ENCODE results near the gene BPNT1.
"Not testable (repeated sequence)": the region's sequence is repeated elsewhere in the genome, so short reads cannot be mapped to it uniquely, and the experiment has no call there.

BPNT1 gene

DNA sequence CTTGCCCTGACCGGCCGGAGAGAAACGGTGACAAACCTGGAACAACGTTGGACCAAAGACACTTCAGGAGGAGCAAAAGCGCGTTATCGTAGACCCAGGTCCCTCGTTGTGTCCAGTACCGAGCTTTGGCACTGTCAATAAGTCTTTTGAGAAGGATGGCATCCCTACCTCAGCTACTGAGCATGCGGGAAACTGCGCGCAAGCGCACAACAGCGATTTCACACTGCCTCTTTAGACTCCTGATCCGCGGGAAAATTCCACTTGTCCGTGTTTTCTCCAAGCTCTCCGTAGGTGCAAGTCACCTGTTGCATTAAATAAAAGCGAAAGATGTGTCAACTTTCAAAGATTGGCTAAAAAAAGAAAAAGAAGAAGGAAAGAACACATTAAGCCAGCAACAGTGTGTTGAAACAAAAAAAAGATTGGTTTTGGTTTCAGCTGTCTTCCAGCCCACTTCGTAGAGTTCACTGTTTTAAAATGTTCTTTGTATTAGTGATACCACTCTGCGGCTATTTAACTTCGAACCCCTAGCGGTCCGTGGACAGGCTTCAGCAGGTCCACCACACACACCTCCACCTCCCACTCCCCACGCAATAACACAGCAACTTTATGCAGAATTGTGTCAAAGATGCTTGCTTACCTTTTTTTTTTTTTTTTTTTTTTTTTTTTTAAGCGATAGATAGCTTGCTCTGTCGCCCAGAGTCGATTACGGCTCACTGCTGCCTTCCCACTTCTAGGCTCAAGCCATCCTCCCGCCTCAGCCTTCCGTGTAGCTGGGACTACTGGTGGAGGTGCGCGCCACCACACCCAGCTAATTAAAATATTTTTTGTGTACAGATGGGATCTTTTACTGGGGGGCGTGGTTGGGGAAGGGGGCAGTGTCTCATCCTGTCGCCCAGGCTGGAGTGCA lies at the start of gene BPNT1:
Gene BPNT1 (minus strand): TSS at position 139 of the 907 bp plus-strand sequence. CDS start 9,942 bp downstream, outside the sequence.
- peak; percentile 80 to 83 for ATAC-seq (replicated peaks)
- H3K36me3 Mint-ChIP-seq: no peaks in the 10 kb centered on the region
- peak; percentile 97 for DNase-seq
- peak within 1 kb of the TSS; percentile 96 for H3K27ac Mint-ChIP-seq
- H3K4me3 Mint-ChIP-seq: peak within 1 kb of the TSS; percentile 98
- H3K9me3 Mint-ChIP-seq: no peaks in the 10 kb centered on the region
- peaks cover 2 to 10% of the 10 kb centered on the region in 2 donors for H3K4me1 Mint-ChIP-seq
- H3K27me3 Mint-ChIP-seq: no peaks in the 10 kb centered on the region

DNA sequence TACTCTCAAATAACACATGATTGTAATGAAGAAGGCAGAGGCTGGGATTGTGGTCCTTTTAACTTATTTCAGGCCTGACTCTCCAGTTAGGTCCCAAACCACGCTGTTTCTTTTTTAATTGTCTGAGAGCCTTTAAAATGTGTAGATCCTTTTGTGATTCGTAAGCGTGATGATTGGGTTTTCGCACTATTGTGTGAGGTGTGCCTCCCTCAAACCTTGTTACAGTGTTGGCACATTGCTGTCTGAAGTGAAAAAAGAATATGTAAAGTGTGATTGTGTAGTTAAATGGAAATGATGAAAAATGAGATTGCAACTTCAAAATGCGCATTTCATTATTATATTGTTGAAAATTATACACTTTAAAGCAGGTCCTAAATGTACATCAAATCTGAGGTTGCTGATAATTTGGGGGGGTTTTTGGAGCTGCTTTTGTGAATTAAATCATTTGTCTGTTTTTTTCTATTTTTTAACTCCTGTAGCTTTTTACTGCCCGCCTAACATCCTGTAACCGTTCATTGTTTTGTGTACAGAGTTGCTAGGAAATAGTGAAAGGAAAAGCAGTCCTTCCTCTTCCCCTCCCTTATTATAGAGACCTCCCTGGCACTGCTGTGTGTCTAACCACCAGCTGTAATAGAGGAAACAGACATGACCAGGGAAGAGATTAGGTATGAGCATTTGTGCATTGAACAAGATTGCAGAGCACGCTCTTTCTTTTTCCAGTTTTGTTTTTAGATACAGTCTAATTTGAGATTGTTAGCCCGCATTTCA lies 47.6 kb upstream of the BPNT1 start:
- Mint-ChIP-seq H3K27ac (no peak overlapping the region), H3K9me3 (no peaks in the 10 kb centered on the region), H3K4me1 (no peaks in the 10 kb centered on the region), H3K36me3 (peaks cover 43 to 49% of the 10 kb centered on the region in 2 donors), H3K27me3 (no peaks in the 10 kb centered on the region), H3K4me3 (no peak overlapping the region)
- DNase-seq (no peak), ATAC-seq (replicated peaks) (no peak)

- Mint-ChIP-seq H3K9me3 (no peaks in the 10 kb centered on the region), H3K27ac (no peak overlapping the region), H3K36me3 (peaks cover 38 to 41% of the 10 kb centered on the region in 2 donors), H3K27me3 (no peaks in the 10 kb centered on the region), H3K4me3 (no peak overlapping the region), H3K4me1 (no peaks in the 10 kb centered on the region)
- ATAC-seq (replicated peaks) (no peak), DNase-seq (no peak)
These were observed 46.2 kb upstream of the BPNT1 start for GRCh38 chr1:220135755-220136154.

- Mint-ChIP-seq H3K36me3 (peaks cover 47 to 58% of the 10 kb centered on the region in 2 donors), H3K4me1 (no peaks in the 10 kb centered on the region), H3K4me3 (no peak overlapping the region), H3K9me3 (peaks cover 2 to 5% of the 10 kb centered on the region in 2 donors), H3K27ac (no peak overlapping the region), H3K27me3 (no peaks in the 10 kb centered on the region)
- no peak for DNase-seq
- no peak for ATAC-seq (replicated peaks)
These were observed 40.1 kb upstream of the BPNT1 start for GRCh38 chr1:220129479-220130210.

- H3K27ac Mint-ChIP-seq: no peak overlapping the region
- H3K36me3 Mint-ChIP-seq: peaks cover 32 to 51% of the 10 kb centered on the region in 2 donors
- H3K4me1 Mint-ChIP-seq: peaks cover 2 to 3% of the 10 kb centered on the region in 2 donors
- peaks cover 2 to 5% of the 10 kb centered on the region in 2 donors for H3K9me3 Mint-ChIP-seq
- DNase-seq (no peak), ATAC-seq (replicated peaks) (no peak)
- H3K27me3 Mint-ChIP-seq: no peaks in the 10 kb centered on the region
- H3K4me3 Mint-ChIP-seq: no peak overlapping the region
These were observed 37.5 kb upstream of the BPNT1 start for GRCh38 chr1:220127076-220127475.

DNA sequence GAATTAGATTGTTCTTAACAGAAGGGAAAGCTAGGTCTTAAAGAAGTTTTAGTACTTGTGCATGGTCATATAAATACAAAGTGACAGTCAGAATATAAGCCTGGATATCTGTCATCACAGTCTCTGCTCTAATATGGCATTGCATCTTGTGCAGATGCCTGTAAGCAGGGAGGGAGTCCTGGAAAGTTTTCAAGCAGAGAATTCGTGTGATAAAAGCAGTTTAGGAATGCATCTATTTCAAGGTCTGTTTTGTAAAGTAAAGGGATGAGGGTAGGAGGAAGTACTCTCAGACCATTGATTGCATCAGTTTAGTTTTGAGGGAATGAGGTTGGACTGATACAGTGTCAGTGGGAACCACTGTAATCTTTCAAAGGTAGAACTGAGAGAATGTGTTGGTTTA lies 35.0 kb upstream of the BPNT1 start:
- no peak for DNase-seq
- Mint-ChIP-seq H3K9me3 (peaks cover 0 to 4% of the 10 kb centered on the region in 2 donors), H3K36me3 (peaks cover 20 to 36% of the 10 kb centered on the region in 2 donors), H3K4me3 (no peak overlapping the region), H3K4me1 (peaks cover 3 to 5% of the 10 kb centered on the region in 2 donors), H3K27ac (no peak overlapping the region), H3K27me3 (no peaks in the 10 kb centered on the region)
- ATAC-seq (replicated peaks): no peak

DNA sequence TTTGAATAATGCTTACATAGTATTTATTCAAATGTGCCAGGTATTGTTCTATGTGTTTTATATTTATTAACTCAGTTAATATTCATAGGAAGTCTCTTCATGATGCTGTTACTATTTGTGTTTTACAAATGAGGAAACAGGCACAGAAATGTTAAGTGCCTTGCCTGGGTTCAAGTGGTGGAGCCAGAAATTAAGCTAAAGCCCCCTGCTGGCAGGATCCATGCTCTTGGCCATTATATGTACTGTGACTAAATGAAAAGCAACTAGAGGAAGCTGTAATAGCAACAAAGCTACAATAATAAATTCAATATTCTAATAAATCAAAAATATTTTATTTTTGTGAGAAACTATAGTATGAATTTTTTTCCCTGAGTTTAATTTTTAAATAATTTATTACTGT lies 34.3 kb upstream of the BPNT1 start:
- ATAC-seq (replicated peaks) (peak in 1 of 2 donors; percentile 49), DNase-seq (no peak)
- Mint-ChIP-seq H3K9me3 (no peaks in the 10 kb centered on the region), H3K4me1 (peaks cover 5% of the 10 kb centered on the region in 2 donors), H3K27ac (no peak overlapping the region), H3K36me3 (peaks cover 16 to 30% of the 10 kb centered on the region in 2 donors), H3K27me3 (no peaks in the 10 kb centered on the region), H3K4me3 (no peak overlapping the region)

DNA sequence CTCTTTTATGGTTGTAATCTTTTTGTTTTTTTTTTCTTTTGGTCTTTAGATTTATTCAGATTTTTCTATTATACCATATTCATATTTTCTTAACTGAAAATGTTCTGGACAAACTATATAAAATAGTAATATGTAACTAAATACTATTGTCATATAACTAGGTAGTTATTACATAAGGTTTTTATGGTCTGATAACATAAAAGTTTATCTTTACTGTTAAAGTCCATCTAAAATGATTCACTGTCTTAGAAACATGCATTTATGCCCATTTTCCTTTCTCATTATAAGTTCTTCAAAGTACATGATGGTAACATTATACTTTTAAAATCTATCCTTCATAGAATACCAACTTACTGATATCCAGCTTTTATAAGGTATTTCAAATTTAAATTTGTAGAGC lies 33.5 kb upstream of the BPNT1 start:
- Mint-ChIP-seq H3K4me3 (no peak overlapping the region), H3K4me1 (peaks cover 5% of the 10 kb centered on the region in 2 donors), H3K36me3 (peaks cover 12 to 23% of the 10 kb centered on the region in 2 donors), H3K9me3 (no peaks in the 10 kb centered on the region), H3K27me3 (no peaks in the 10 kb centered on the region), H3K27ac (no peak overlapping the region)
- ATAC-seq (replicated peaks): no peak
- DNase-seq: no peak

- H3K27me3 Mint-ChIP-seq: no peaks in the 10 kb centered on the region
- H3K27ac Mint-ChIP-seq: peak overlapping the region; percentile 75
- H3K36me3 Mint-ChIP-seq: peaks cover 9 to 21% of the 10 kb centered on the region in 2 donors
- no peak for ATAC-seq (replicated peaks)
- H3K4me1 Mint-ChIP-seq: peaks cover 5% of the 10 kb centered on the region in 2 donors
- DNase-seq: no peak
- H3K4me3 Mint-ChIP-seq: no peak overlapping the region
- H3K9me3 Mint-ChIP-seq: no peaks in the 10 kb centered on the region
These were observed 32.4 kb upstream of the BPNT1 start for GRCh38 chr1:220121791-220122530.

GRCh38 chr1:220119043-220119512 lies 29.5 kb upstream of the BPNT1 start:
- Mint-ChIP-seq H3K27ac (no peak overlapping the region), H3K4me3 (no peak overlapping the region), H3K4me1 (peaks cover 5% of the 10 kb centered on the region in 2 donors), H3K9me3 (no peaks in the 10 kb centered on the region), H3K36me3 (peaks cover 20 to 21% of the 10 kb centered on the region in 2 donors), H3K27me3 (no peaks in the 10 kb centered on the region)
- ATAC-seq (replicated peaks) (no peak), DNase-seq (no peak)

DNA sequence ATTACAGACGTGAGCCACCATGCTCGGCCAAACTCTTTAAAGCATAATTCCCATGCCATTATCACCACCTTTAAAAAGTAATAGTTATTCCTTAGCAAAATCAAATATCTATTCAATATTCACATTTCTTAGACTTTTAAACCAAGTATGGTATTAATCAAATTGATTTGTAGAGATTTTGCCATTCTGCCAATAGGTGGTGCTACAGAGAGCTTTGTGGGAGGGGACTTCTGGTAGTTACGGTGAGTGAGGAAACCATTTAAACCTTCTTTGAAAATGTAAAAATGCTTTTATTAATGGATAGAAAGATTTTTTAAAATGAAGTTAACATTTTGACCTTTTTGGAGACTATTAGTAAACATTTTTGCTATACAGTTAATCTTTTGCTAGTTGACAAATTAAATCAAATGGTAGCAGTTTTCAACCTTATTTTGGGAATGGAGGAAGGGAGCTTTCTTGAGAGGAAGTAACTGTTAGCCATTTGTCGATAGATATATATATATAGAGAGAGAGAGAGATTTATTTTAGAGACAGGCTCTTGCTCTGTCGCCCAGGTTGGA lies 23.6 kb upstream of the BPNT1 start:
- H3K27ac Mint-ChIP-seq: no peak overlapping the region
- peak; percentile 51 to 56 for ATAC-seq (replicated peaks)
- no peaks in the 10 kb centered on the region for H3K9me3 Mint-ChIP-seq
- H3K27me3 Mint-ChIP-seq: no peaks in the 10 kb centered on the region
- no peak overlapping the region for H3K4me3 Mint-ChIP-seq
- H3K4me1 Mint-ChIP-seq: no peaks in the 10 kb centered on the region
- no peak for DNase-seq
- peaks cover 23 to 34% of the 10 kb centered on the region in 2 donors for H3K36me3 Mint-ChIP-seq

- not testable (repeated sequence) for H3K27me3 Mint-ChIP-seq; DNase-seq; ATAC-seq (replicated peaks); H3K27ac Mint-ChIP-seq; H3K4me3 Mint-ChIP-seq; H3K4me1 Mint-ChIP-seq; H3K9me3 Mint-ChIP-seq
- peaks cover 23 to 37% of the 10 kb centered on the region in 2 donors for H3K36me3 Mint-ChIP-seq
These were observed 23.0 kb upstream of the BPNT1 start for GRCh38 chr1:220112600-220112999.

DNA sequence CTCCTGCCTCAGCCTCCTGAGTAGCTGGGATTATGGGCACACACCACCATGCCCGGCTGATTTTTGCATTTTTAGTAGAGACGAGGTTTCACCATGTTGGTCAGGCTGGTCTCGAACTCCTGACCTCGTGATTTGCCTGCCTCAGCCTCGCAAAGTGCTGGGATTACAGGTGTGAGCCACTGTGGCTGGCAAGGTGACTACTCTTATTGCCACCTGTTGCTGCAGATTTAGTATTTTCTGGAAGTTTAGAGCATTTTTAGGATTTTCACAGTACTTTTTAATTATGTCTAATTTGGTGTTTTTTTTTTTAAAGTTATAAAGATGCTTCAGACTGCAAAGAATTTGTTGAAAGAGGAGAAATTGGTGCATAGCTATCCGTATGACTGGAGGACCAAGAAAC lies 20.9 kb upstream of the BPNT1 start:
- H3K9me3 Mint-ChIP-seq; DNase-seq; H3K27ac Mint-ChIP-seq; H3K4me3 Mint-ChIP-seq; H3K27me3 Mint-ChIP-seq; ATAC-seq (replicated peaks); H3K4me1 Mint-ChIP-seq: not testable (repeated sequence)
- H3K36me3 Mint-ChIP-seq: peaks cover 29 to 38% of the 10 kb centered on the region in 2 donors

Measured in stimulated activated naive B cell treated with anti-CD40 and anti-IgM and Interleukin-4, amounts not matched to agents 10 μg/mL and 1 μg/mL and 100 μg/mL, for 72 hours (primary cell).